Heart left ventricle (tissue), 16 donors: ENCODE results near the gene CD8B. TPM values are rescaled to one million over a fixed set of nuclear protein-coding genes. Genes with fewer than 3 reads are reported as not detected.

ENCODE experiments used
- ATAC-seq, 4 donors: fragments of 200-7000 bp; cut with Tn5 transposase; one replicate each; pipeline ENCODE4 v1.9.1; 2020 to 2022; ENCODE audit warnings: moderate library complexity in 4 of 4, mild to moderate bottlenecking in 3 of 4, moderate number of reproducible peaks in 1 of 4
- DNase-seq, 5 donors: peaks; one replicate each; pipeline ENCODE4 v3.0.0-alpha.2; 2020
- H3K27ac ChIP-seq, 12 donors: fragments of 200-600 bp; sonication (generic) in 4 of 12; one replicate each; pipeline versions ENCODE4 v1.5.0 to v1.8.0; 2016 to 2022; ENCODE audit warnings: mild to moderate bottlenecking in 2 of 12
- H3K27me3 ChIP-seq, 9 donors: fragments of 200-600 bp; sonication (generic) in 2 of 9; one replicate each; pipeline versions ENCODE4 v1.5.1 to v1.8.0; 2016 to 2022; ENCODE audit warnings: mild to moderate bottlenecking in 3 of 9
- H3K36me3 ChIP-seq, 9 donors: fragments of 200-600 bp; sonication (generic) in 2 of 9; one replicate each; pipeline versions ENCODE4 v1.5.0 to v1.8.0; 2018 to 2022; ENCODE audit warnings: mild to moderate bottlenecking in 2 of 9
- H3K4me1 ChIP-seq, 12 donors: fragments of 200-600 bp; sonication (generic) in 4 of 12; one replicate each; pipeline versions ENCODE4 v1.5.0 to v1.8.0; 2016 to 2022; ENCODE audit warnings: mild to moderate bottlenecking in 3 of 12
- H3K4me3 ChIP-seq, 12 donors: fragments of 200-600 bp; sonication (generic) in 4 of 12; one replicate each; pipeline versions ENCODE4 v1.5.0 to v1.8.0; 2017 to 2022; ENCODE audit warnings: mild to moderate bottlenecking in 9 of 12, moderate library complexity in 4 of 12
- H3K9me3 ChIP-seq, 12 donors: fragments of 200-600 bp; sonication (generic) in 4 of 12; one replicate each; pipeline versions ENCODE4 v1.5.0 to v1.8.0; 2016 to 2022; ENCODE audit warnings: mild to moderate bottlenecking in 1 of 12
- POLR2A ChIP-seq, 2 donors: fragments of 450-650 bp; IDR thresholded peaks; one replicate each; pipeline ENCODE4 v1.6.1; 2017; ENCODE audit warnings: antibody characterized with exemption in 2 of 2, mild to moderate bottlenecking in 2 of 2, moderate library complexity in 2 of 2
- WGBS, 4 donors: extraction: QIAGEN DNeasy Blood & Tissue Kit in 2 of 4; methylation state at CpG; one replicate each; pipeline versions ENCODE4 v1.1.5 to v1.1.7; 2013 to 2018; 5-methylcytosine and 5-hydroxymethylcytosine counted together
- intact Hi-C, 10 donors: fragments of 100-400 bp; cut with DNase I; formaldehyde crosslinking; loops; one replicate each; pipeline versions ENCODE4 v1.11.1 to v1.14.2; 2022
- polyA plus RNA-seq, 2 donors: library from polyadenylated mRNA; stranded (reverse); fragments of 200-250 nt; gene quantifications; one replicate each; pipeline ENCODE4 v1.2.3, GENCODE V29; 2013
- total RNA-seq, 9 donors: library from RNA; depleted of rRNA in 2 of 9; stranded (reverse); fragments of >200 nt in 2 of 9; fragmentation: NEBNext Ultra II Directional in 3 of 9; extraction: Animal tissue kit (Norgen Biotek cat#: 25700) in 3 of 9; gene quantifications; one replicate each; pipeline versions ENCODE4 v1.1.0 to v1.2.4, GENCODE V29; 2016 to 2023
- TF ChIP-seq, protein P1 (sequence below), 12 donors: fragments of 200-600 bp; sonication (generic) in 4 of 12; IDR thresholded peaks; one replicate each; pipeline versions ENCODE4 v1.5.0 to v1.8.0; 2018 to 2022; ENCODE audit warnings: antibody characterized with exemption in 12 of 12, mild to moderate bottlenecking in 5 of 12
- donor health status: ischemic (EF 13 %, LVEDD 7.1; RV severe dilation, severe dysfunction).
- donor health status: healthy with polysubstance abuse.
- donor health status: DM: no; HTN: yes; CAD: no.
- donor health status: DM: no; HTN: no; CAD: no.
- donor health status: ischemic (EF 25% LVEDD 6.9; RV normal size, moderate dysfunction).
- donor health status: ischemic (EF 25% LVEDD 5.7; RV mildly dilated, moderate dysfunction).
- donor health status: healthy.
- donor health status: DM: yes; HTN: yes; CAD: no.
- donor health status: ischemic (EF 35%, LVEDD 5.7; RV mildly dilated, moderate dysfunction).
- donor health status: nonischemic (EF 11% LVEDD 7.7; RV severe dilation, severe dysfunction).
- donor health status: DM: yes; HTN: yes; CAD: no.
- donor health status: PGD.
- donor health status: ischemic (EF 29% LVEDD 5.4; RV normal size, mild dysfunction).
- donor health status: nonischemic (EF 23%, LVEDD 6.1; RV moderate dilation, normal function).

Gene CD8B
- total and polyA plus RNA-seq, 11 donors = 0.21 to 4.0 (median 1.0) TPM; not detected in 7

GRCh38 chr2:86788881-86789686 is 72.6 kb downstream of the CD8B start:
- 7 to 9% (median 8%) methylated on average over 36 to 64 of the region's 64 CpGs for WGBS, 4 donors
- H3K36me3 ChIP-seq = no peaks in the 10 kb centered on the region
- ATAC-seq (peak in 2 of 4 donors; percentile 10 to 20), DNase-seq (peak in 1 of 5 donors; percentile 29)
- H3K4me1 ChIP-seq = peaks cover 0 to 46% (median 31%) of the 10 kb centered on the region in 12 donors
- peak overlapping the region in 10 of 12 donors; percentile 3 to 51 (median 13) for H3K4me3 ChIP-seq
- intact Hi-C loops = no loop called here
- no peaks in the 10 kb centered on the region for H3K9me3 ChIP-seq
- H3K27me3 ChIP-seq = peaks cover 16 to 56% (median 45%) of the 10 kb centered on the region in 9 donors
- no peak for TF ChIP-seq POLR2A (IDR thresholded peaks at IDR 0.05)
- TF ChIP-seq, protein P1, sequence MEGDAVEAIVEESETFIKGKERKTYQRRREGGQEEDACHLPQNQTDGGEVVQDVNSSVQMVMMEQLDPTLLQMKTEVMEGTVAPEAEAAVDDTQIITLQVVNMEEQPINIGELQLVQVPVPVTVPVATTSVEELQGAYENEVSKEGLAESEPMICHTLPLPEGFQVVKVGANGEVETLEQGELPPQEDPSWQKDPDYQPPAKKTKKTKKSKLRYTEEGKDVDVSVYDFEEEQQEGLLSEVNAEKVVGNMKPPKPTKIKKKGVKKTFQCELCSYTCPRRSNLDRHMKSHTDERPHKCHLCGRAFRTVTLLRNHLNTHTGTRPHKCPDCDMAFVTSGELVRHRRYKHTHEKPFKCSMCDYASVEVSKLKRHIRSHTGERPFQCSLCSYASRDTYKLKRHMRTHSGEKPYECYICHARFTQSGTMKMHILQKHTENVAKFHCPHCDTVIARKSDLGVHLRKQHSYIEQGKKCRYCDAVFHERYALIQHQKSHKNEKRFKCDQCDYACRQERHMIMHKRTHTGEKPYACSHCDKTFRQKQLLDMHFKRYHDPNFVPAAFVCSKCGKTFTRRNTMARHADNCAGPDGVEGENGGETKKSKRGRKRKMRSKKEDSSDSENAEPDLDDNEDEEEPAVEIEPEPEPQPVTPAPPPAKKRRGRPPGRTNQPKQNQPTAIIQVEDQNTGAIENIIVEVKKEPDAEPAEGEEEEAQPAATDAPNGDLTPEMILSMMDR (IDR thresholded peaks at IDR 0.05) = no peak
- peak overlapping the region in 2 of 12 donors; percentile 55 to 61 for H3K27ac ChIP-seq

- ATAC-seq (peak; percentile 64 to 90 (median 84)), DNase-seq (peak in 4 of 5 donors; percentile 56 to 83 (median 72))
- TF ChIP-seq, protein P1 (IDR thresholded peaks at IDR 0.05) = no peak
- TF ChIP-seq POLR2A (IDR thresholded peaks at IDR 0.05) = no peak
- Histone ChIP-seq H3K4me3 (peak overlapping the region in 3 of 12 donors; percentile 9 to 51 (median 38)), H3K4me1 (peaks cover 0 to 46% (median 31%) of the 10 kb centered on the region in 12 donors), H3K36me3 (no peaks in the 10 kb centered on the region), H3K27me3 (peaks cover 16 to 50% (median 37%) of the 10 kb centered on the region in 9 donors), H3K9me3 (no peaks in the 10 kb centered on the region), H3K27ac (peak overlapping the region in 6 of 12 donors; percentile 8 to 63 (median 48))
- intact Hi-C loops = no loop called here
- WGBS, 4 donors = 16 to 22% (median 19%) methylated on average over 7 of the region's 7 CpGs
Measured at GRCh38 chr2:86788165-86788564, 73.5 kb downstream of the CD8B start.

GRCh38 chr2:86787736-86788135 is 74.0 kb downstream of the CD8B start:
- Histone ChIP-seq H3K4me1 (peaks cover 0 to 46% (median 31%) of the 10 kb centered on the region in 12 donors), H3K4me3 (peak overlapping the region in 1 of 12 donors; percentile 51), H3K27me3 (peaks cover 16 to 47% (median 35%) of the 10 kb centered on the region in 9 donors), H3K27ac (peak overlapping the region in 6 of 12 donors; percentile 8 to 63 (median 48)), H3K9me3 (no peaks in the 10 kb centered on the region), H3K36me3 (no peaks in the 10 kb centered on the region)
- ATAC-seq (peak; percentile 77 to 83 (median 80)), DNase-seq (peak in 4 of 5 donors; percentile 70 to 80 (median 76))
- WGBS, 4 donors = 0 to 7% (median 2%) methylated on average over 2 of the region's 2 CpGs
- no peak for TF ChIP-seq POLR2A (IDR thresholded peaks at IDR 0.05)
- TF ChIP-seq, protein P1 (IDR thresholded peaks at IDR 0.05) = no peak
- intact Hi-C loops = no loop called here

DNA sequence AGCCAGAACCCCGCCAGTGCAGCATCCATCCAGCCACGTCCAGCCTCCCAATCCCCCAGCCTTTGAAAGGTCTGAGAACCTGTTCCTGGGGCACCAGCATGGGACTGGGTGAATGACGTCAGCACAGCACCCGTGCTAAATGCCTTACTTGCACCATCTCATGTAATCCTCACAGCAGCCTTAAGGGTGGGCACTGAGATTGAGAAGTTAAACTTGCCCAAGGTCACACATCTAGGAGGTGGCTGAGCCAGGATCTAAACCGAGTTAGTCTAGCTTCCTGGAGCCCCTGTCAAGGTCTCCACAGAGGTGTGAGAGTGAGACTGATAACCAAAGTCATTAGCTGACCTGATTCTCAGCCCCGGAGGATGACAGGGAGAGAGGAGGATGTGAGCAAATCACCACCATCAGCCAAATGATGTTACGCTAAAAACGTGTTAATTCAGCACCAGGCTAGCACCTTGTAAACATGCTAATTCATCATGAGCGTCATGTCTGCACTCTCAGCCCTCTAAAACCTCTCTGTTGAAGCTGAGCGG is 75.6 kb downstream of the CD8B start:
- WGBS, 4 donors = 59 to 64% (median 62%) methylated on average over 8 to 10 of the region's 10 CpGs
- intact Hi-C loops = no loop called here
- TF ChIP-seq POLR2A (IDR thresholded peaks at IDR 0.05) = no peak

More for the DNA sequence above, 75.6 kb downstream of the CD8B start:
- Histone ChIP-seq H3K9me3 (no peaks in the 10 kb centered on the region), H3K4me1 (peaks cover 0 to 39% (median 29%) of the 10 kb centered on the region in 12 donors), H3K27ac (no peak overlapping the region), H3K27me3 (peaks cover 6 to 30% (median 23%) of the 10 kb centered on the region in 9 donors), H3K36me3 (no peaks in the 10 kb centered on the region), H3K4me3 (no peak overlapping the region)
- ATAC-seq = no peak
- no peak for DNase-seq
